GM19043 (cell line): ENCODE results near the gene EZH2.
A peak's percentile ranks its signal among the peaks of the same experiment; 100 is the strongest.

Experiments
- ATAC-seq: cut with Tn5 transposase; IDR thresholded peaks from one replicate; pipeline ENCODE4 v1.9.1; 2021; ENCODE audit warnings: low read depth; ENCODE audit not compliant: unreplicated experiment

The EZH2 gene

GRCh38 chr7:148782757-148783456 is 101.2 kb downstream of the EZH2 start:
- no peak for ATAC-seq

GRCh38 chr7:148774471-148774870 is 109.6 kb downstream of the EZH2 start:
- ATAC-seq, result no peak

- ATAC-seq, result peak; percentile 92
Observed at GRCh38 chr7:148773334-148773733, 110.8 kb downstream of the EZH2 start.

GRCh38 chr7:148772297-148773089 is 111.6 kb downstream of the EZH2 start:
- ATAC-seq, result no peak

GRCh38 chr7:148770004-148770403 is 114.1 kb downstream of the EZH2 start:
- ATAC-seq, result no peak

- no peak for ATAC-seq
Observed at GRCh38 chr7:148763622-148764021, 120.5 kb downstream of the EZH2 start.

GRCh38 chr7:148761499-148762278 is 122.4 kb downstream of the EZH2 start:
- no peak for ATAC-seq
